A172 (cell line): ENCODE results near the gene PRUNE1. TPM values are rescaled to one million over a fixed set of nuclear protein-coding genes. Genes with fewer than 3 reads are reported as not detected.

ENCODE experiments used
- DNase-seq: peaks from one replicate; pipeline ENCODE4 v3.0.0-alpha.2; 2015; ENCODE audit warnings: low spot score
- total RNA-seq: library from RNA; depleted of rRNA; stranded (reverse); fragments of >200 nt; shearing (Covaris generic); gene quantifications from 2 replicates; pipeline ENCODE4 v1.2.3, GENCODE V29; 2014

PRUNE1 gene
- total RNA-seq, 1 experiment from 2014 or later: 18.8 TPM

DNA sequence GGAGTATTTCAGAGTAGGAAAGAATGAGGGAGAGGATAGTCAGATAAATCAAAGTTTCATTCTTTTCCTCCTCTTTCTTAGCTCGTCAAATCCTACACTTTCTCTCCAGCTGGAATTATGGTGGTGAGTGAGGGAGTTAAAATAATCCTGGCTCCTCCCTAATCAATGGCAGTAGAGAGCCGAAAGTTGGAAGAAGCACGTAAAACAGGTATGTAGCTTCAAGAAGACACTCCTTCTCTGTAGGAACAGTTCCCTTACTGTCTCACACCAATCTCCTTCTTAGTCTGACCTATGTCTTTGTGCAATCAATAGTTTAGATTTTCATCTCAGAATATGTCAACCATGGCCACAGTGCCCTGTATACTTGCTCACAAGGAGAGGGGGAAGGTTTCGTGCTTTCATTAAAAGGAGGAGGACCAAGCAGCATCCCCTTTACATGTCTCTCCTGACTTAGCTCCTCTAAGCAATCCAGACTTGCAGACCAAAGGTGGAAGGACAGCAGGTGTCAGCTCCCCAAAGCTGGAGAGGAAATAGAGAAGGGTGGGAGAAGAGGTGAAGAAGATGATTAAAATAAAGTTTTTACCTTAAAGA is 2.4 kb upstream of the PRUNE1 start:
- DNase-seq: no peak

GRCh38 chr1:151006327-151007052 is 1.8 kb upstream of the PRUNE1 start, which contains the start of gene MINDY1:
TSS of gene MINDY1 (minus strand) at chr1:151006902. CDS start at chr1:151002617, 4,285 bp downstream.
- peak; percentile 93 for DNase-seq

- DNase-seq: no peak
Measured at GRCh38 chr1:151007853-151008243, 401 bp upstream of the PRUNE1 start.

DNA sequence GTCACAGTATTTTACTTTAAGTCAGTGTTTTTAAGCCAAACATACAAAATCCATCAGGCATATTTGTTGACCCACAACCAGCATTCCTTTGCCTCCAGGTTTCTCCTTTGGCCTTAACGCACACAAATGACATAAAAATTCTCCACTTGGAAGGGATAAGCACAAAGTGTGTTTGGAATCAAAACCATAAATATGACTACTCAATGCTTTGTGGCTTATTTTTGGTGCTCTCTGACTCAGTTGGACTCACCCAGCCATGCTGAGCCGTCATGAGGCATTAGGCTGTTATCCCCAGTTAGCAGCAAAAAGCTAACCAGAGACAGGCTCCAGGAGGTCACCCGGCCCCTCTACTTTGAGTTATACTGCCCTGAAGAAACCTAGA is 948 bp downstream of the PRUNE1 start:
- DNase-seq: no peak

- no peak for DNase-seq
Measured at GRCh38 chr1:151009674-151010345, 1.6 kb downstream of the PRUNE1 start.

GRCh38 chr1:151010346-151010726 is 2.1 kb downstream of the PRUNE1 start:
- DNase-seq: no peak

DNA sequence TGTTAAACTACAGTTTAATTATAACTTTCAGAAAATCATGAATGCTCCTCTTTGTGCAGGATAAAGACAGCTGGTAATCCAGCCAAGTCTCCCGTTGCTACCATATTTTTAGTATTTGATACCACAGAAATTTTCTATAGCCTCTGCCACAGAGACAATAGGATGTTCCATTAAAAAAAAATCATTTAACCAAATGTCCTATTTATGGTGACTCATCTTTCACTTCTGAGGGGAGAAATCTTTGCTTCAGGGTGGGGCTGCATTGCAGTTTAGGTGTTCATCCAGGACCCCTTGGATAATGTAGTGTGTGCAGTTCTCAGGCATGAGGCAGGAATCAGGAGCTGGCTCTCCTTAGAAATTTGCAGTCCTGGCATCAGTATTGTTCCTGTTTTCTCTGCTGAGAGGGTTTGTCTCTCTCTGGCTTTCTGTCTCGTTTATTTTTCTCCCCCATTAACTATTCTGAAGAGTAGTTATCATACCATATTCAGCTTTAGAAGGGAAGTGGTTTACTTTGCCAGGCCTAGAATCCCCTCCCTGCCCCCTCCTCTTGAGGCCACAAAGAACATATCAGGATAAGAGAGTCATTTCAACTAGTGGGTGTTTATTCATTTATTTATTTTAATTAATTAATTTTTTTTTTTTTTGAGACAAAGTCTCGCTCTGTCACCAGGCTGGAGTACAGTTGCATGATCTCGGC is 3.1 kb downstream of the PRUNE1 start:
- DNase-seq: no peak

GRCh38 chr1:151012684-151013471 is 4.6 kb downstream of the PRUNE1 start:
- DNase-seq: no peak

- peak; percentile 39 for DNase-seq
Measured at GRCh38 chr1:151013518-151013917, 5.3 kb downstream of the PRUNE1 start.

DNA sequence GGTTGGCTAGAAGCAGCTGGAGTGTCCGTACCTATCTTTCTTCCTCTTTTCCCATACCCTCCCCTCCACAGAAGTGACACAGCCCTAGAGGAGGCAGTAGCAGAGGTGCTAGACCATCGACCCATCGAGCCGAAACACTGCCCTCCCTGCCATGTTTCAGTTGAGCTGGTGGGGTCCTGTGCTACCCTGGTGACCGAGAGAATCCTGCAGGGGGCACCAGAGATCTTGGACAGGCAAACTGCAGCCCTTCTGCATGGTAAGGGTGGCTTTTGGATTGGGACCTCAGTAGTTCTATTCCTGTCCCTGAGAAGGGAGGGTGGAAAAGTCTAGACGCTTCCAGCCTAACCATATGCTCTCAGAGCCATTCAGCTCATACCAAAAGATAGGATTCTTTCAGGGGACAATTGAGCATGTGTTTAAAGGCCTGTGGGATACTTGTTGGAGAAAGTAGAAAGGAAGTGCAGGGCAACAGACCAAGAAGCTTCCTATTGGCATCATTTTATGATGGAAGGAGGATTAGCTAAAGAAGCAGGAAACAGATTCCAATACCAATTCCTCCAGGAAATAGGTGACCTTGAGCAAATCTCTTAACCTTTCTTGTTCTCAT is 16.4 kb downstream of the PRUNE1 start:
- DNase-seq: peak; percentile 73

DNA sequence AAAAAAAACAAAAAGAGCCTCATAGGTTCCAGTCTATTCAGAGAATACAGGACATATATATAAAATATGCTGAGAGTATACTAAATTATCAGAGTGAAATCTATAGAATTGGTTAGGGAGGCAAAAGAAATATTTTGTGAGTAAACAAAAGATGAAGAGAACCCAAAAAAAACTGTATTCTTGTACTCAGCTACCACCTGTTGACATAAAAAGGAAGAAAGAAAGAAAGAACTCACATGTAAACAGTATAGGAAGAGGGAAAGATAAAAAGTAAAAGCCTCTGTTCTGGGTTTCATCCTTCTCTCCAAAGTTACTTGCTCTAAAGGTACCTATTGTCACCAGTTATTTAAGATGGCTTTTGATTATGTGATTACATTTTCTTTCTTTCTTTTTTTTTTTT is 18.2 kb downstream of the PRUNE1 start:
- DNase-seq: no peak

DNA sequence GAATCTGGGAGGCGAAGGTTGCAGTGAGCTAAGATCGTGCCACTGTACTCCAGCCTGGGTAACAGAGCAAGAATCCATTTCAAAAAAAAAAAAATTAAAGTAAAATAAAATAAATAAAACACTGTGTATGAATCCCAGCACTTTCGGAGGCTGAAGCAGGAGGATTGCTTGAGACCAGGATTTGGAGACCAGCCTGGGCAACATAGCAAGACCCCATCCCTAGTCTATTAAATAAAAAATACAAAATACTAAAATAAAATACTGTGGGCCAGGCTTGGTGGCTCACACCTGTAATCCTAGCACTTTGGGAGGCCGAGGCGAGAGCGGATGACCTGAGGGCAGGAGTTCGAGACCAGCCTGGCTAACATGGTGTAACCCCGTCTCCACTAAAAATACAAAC is 23.9 kb downstream of the PRUNE1 start:
- DNase-seq: no peak

DNA sequence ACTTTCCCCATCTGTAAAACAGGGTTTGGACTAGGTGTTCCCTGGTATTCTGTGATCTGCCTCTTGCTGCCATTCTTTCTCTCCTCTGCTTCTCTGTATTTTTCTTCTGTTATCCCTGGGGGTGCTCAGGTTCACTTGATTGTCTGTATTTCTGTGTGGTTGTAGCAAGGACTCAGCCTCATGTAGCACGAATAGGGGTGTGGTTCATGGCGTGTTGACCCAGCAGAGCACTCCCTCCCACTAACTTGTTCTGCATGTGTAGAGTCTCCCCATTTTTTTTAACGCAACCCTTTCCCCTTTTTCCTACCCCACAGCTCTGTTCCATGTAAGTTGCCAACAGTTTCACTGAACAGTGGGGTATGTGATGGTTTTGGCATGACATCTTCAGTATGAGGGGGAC is 26.9 kb downstream of the PRUNE1 start:
- DNase-seq: no peak

DNA sequence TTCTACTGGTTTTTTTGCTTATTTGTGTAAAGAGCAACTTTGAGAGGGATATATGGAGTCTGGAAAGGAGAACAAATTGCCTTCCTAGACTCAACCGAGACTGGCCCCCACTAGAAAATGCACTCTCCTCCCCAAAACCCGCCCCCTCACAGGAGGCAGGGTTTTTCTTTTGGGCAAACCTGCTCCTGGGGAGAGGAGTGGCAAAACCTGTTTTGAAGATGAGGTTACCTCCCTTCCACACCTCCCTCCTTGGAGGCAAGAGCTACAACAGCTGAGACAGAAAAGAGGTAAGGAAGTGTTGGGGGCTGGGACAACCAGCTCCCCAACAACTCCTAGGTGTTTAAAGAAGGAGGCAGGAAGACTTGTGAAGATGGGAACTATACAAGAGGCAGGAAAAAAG is 28.1 kb downstream of the PRUNE1 start, which contains the start of gene BNIPL:
Gene BNIPL (plus strand): TSS at position 231 of the 400 bp plus-strand sequence. CDS start 140 bp downstream, at position 371.
- DNase-seq: no peak

GRCh38 chr1:151037032-151037431 is 28.8 kb downstream of the PRUNE1 start:
- no peak for DNase-seq

GRCh38 chr1:151039521-151039920 is 31.3 kb downstream of the PRUNE1 start:
- DNase-seq: no peak

- DNase-seq: no peak
Measured at GRCh38 chr1:151043163-151043562, 34.9 kb downstream of the PRUNE1 start.

DNA sequence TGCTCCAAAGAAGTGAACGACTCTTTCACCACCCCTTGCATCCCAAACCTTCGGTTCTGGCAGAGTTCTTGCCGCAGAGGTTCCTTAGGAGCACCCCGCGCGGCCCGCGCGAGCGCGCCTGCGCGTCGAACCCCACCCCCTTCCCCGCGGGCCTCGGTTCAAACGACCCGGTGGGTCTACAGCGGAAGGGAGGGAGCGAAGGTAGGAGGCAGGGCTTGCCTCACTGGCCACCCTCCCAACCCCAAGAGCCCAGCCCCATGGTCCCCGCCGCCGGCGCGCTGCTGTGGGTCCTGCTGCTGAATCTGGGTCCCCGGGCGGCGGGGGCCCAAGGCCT is 39.3 kb downstream of the PRUNE1 start, which contains the start of gene C1orf56:
Gene C1orf56 (plus strand): TSS at position 161 of the 334 bp plus-strand sequence. CDS start 97 bp downstream, at position 258.
- DNase-seq: peak; percentile 61

DNA sequence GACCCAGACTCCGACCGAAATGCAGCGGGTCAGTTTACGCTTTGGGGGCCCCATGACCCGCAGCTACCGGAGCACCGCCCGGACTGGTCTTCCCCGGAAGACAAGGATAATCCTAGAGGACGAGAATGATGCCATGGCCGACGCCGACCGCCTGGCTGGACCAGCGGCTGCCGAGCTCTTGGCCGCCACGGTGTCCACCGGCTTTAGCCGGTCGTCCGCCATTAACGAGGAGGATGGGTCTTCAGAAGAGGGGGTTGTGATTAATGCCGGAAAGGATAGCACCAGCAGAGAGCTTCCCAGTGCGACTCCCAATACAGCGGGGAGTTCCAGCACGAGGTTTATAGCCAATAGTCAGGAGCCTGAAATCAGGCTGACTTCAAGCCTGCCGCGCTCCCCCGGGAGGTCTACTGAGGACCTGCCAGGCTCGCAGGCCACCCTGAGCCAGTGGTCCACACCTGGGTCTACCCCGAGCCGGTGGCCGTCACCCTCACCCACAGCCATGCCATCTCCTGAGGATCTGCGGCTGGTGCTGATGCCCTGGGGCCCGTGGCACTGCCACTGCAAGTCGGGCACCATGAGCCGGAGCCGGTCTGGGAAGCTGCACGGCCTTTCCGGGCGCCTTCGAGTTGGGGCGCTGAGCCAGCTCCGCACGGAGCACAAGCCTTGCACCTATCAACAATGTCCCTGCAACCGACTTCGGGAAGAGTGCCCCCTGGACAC is 39.8 kb downstream of the PRUNE1 start:
- DNase-seq: peak; percentile 78

- peak; percentile 35 for DNase-seq
Measured at GRCh38 chr1:151048645-151049032, 40.4 kb downstream of the PRUNE1 start.
